HG03175 (cell line): ENCODE results near the gene ADGRG7.
A peak's percentile ranks its signal among the peaks of the same experiment; 100 is the strongest.

Experiments used
- ATAC-seq: cut with Tn5 transposase; IDR thresholded peaks from one replicate; pipeline ENCODE4 v1.9.1; 2021; ENCODE audit warnings: mild to moderate bottlenecking, moderate library complexity; ENCODE audit not compliant: unreplicated experiment

Gene ADGRG7

GRCh38 chr3:100697172-100697571 is 87.8 kb downstream of the ADGRG7 start:
- no peak for ATAC-seq

- no peak for ATAC-seq
These were observed 88.4 kb downstream of the ADGRG7 start for GRCh38 chr3:100697723-100698285.

DNA sequence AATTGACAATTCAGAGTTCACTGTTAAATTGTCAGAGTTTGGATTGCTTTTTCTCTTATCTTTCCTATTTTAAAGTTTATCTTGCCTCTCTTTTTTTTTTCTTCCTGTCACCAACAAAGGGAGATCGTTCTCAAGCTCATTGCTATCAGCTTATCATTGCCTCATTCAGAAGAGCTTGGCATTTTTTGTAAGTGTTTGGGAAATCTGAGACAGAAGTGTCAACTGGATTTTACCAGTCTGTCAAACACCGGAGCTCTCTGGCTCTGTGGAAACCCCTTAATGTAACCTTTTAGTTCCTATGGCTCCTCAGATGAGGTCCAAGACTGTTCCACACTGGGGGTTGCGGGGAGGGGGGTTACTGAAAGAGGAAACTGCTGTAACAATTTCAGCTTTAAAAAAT is 89.3 kb downstream of the ADGRG7 start:
- no peak for ATAC-seq

DNA sequence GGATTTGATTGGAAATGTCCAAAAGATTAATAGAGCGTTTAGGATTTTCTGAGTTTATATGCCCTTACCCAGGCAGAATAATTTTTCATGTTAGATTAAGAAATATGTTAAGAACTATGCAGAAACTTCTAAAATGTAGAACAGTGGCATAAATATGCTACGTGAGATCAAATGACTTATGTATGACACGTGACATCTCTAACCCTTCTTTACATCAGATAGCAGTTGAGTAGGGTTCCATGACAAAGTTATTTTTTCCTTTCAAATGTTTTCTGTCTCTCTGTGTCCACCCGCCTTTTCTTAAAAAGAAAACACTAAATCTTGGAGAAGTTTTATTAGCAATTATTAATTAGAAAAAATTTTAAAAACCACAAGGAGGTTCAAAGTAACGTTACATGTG is 91.3 kb downstream of the ADGRG7 start:
- no peak for ATAC-seq

DNA sequence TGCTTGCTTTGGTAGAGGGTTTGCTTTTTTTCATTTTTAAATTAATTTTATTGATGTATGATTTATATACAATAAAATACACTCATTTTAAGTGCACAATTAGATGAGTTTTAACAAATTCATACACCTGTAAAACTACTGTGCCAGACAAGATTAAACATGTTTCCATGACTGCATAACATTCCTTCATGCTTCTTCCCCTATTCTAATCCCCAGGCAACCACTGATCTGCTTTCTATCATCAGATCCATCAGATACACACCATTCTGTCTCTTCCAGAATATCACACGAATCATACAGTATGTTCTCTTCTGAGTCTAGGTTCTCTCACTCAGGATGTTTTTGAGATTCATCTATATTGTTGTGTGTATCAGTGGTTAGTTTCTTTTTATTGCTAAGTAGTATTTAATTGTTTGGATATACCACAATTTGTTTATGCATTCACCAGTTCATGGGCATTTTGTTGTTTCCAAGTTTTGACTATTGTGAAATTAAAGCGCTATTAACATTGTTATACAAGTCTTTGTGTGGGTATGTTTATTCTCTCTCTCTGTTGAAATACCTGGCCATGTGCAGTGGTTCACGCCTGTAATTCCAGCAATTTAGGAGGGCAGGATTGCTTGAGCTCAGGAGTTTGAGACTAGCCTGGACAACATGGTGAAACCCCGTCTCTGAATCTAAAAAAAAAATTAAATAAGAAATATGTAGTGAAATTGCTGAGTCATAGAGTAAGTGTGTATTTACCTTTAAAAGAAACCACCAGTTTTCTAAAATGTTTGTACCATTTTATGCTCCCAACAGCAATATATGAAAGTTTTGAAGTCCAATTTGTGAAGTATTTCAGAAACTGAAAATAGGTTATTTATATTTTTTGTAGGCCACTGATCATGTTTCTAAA is 92.9 kb downstream of the ADGRG7 start:
- ATAC-seq = no peak

DNA sequence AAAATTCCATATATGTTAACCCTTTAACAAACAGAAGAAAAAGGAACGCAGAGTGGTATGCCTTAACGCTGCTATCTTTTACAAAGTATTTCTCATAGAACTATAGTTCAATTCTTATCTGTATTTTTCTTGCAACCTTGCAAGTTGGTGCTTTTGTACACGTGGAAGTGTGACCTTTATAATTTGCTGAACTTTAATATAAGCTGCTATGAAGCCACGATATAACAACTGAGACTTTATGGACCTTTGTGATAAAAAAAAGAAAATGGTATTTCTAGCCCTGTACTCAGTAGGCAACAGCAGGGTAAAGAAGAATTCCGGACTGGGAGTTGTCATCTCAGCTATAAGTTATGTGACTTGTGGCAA is 93.6 kb downstream of the ADGRG7 start:
- no peak for ATAC-seq

DNA sequence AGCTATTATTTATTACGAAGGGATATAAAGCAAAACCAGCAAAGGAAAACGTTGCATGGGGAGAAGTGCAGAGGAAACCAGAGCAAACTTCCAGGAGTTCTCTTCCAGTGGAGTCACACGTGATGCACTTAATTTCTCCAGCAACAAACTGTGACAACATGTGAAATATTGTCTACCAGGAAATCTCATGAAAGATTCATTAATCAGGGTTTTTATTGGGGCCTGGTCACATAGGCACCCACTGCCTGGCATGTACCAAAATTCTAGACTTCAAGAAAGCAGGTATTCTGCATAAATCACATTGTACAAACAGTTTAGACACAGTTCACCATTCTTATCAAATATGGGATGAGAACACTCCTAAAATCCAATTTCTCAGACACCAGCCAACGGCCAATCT is 94.5 kb downstream of the ADGRG7 start:
- no peak for ATAC-seq

DNA sequence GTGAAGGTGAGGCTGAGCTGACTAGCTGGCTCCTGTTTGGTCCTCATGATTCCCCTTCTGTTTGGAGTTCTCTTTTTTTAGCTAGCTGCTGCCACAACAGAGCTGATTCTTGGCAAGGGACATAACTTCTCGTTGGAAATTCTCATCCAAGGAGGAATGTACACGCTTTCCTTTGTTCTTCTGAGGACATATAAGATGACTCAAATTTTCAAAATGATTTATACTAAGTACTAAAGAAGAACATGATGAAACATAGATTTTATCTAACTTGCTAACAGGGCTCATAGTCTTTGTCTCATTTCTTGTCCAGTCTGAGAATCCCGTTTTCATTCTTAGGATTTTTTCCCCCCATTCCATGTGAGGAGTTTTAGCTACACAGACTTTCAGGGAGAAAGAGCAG is 97.0 kb downstream of the ADGRG7 start:
- no peak for ATAC-seq

DNA sequence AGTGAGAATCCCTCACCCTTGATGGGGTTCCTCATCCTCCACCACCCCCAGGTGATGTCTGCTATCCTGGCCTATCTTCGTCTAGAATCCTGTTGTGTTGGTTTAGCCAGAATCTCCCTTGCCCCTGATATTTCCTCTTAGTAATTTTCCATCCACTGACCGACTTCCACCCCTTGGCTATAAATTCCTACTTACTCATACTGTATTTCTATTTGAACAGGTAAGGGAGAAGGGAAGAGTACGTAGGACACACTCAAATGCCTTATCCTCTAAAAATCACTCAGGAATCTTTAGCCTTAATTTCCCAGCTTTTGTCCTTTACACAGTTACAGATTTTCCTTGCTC is 99.2 kb downstream of the ADGRG7 start:
- no peak for ATAC-seq

- ATAC-seq = peak; percentile 95
These were observed 99.8 kb downstream of the ADGRG7 start, which contains the start of gene TFG for GRCh38 chr3:100708989-100709841. TSS of gene TFG (plus strand) at chr3:100709494. CDS start at chr3:100713686, 4,192 bp downstream.

DNA sequence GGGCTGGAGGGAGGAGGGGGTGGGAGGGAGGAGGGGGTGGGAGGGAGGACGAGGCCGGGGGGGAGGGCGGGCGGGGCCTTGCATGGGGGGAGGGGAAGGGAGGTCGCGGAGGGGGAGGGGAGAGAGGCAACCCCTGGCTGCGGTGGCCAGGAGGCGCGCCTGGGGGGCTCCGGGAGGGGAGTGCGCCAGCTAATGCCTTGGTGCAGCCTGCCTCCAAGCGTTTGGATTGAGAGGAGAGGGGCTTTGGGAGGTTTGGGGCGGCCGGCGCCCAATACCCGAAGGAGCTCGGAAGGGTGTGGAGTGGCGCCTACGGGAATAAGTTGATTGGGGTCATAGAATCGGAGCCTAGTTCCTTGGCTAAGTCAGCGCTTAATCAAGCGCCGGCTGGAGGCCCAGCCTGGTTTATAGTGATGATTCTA is 100.5 kb downstream of the ADGRG7 start:
- ATAC-seq = no peak

- ATAC-seq = peak; percentile 44
These were observed 101.0 kb downstream of the ADGRG7 start for GRCh38 chr3:100710261-100710968.

DNA sequence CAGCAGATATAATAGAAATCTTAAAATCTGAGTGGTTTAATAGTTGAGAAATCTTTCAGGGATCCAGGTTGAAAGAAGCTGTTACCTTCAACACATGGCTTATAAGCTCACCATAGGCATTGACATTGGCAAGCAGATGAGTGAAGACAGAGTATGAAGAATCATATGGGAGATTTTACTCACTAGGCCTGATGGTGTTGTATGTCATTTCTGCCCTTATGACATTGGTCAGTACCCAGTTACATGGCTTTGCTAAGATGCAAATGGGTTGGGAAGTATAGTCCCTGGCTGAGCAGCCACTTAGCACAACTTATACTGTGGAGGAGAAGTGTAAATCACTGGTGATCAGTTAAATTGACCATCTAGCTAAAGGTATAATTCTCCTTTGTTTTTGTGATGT is 105.8 kb downstream of the ADGRG7 start:
- no peak for ATAC-seq

GRCh38 chr3:100717063-100717462 is 107.7 kb downstream of the ADGRG7 start:
- no peak for ATAC-seq

DNA sequence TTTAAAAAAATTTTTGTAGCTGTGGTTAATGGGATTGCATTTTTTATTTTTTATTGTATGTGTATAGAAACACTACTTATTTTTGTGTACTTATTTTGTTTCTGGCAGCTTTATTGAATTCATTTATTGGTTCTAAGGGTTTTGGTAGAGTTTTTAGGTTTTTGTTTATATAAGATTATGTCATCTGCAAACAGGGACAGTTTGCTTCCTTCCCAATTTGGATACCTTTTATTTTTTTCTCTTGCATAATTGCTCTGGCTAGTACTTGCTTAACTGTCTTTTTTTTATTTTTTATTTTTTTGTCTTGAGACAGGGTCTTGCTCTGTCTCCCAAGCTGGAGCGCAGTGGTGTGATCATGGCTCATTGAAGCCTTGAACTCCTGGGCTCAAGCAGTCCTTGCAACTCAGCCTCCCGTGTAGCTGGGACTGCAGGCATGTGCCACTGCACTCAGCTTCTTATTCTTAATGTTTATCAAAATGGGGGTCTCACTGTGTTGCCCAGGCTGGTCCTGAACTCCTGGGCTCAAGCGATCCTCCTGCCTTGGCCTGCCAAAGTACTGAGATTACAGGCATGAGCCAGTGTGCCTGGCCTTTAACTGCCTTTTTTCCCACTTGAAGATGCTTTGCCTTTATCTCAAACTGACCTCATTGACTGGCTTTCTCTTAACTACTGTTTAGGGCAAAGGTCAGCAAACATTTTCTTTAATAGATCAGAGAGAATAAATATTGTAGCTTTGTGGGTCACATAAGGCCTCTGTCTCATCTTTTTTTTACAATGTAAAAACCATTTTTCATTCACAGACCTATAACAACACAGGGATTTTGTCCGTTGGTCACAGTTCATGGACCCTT is 108.5 kb downstream of the ADGRG7 start:
- ATAC-seq = no peak

- no peak for ATAC-seq
These were observed 109.7 kb downstream of the ADGRG7 start for GRCh38 chr3:100719136-100719535.

- no peak for ATAC-seq
These were observed 111.0 kb downstream of the ADGRG7 start for GRCh38 chr3:100720426-100720825.

DNA sequence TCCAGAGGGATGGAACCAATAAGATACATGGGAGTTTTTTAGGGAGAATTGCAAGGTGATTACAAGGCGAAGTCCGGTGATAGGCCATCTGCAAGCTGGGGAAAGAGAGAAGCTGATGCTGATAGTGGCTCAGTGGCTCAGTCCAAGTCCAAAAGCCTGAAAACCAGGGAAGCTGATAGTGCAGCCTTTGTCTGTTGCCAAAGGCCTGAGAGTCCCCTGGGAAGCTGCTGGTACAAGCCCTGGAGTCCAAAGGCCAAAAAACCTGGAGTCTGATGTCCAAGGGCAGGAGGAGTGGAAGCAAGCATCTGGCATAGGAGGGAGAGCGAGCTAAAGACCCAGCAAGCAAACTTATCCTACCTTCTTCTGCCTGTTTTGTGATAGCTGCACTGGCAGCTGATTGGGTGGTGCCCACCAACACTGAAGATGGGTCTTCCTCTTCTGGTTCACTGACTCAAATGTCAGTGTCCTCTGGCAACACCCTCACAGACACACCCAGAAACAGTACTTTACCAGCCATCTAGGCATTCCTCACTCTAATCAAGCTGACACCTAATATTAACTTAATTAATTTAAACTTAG is 116.6 kb downstream of the ADGRG7 start:
- no peak for ATAC-seq

DNA sequence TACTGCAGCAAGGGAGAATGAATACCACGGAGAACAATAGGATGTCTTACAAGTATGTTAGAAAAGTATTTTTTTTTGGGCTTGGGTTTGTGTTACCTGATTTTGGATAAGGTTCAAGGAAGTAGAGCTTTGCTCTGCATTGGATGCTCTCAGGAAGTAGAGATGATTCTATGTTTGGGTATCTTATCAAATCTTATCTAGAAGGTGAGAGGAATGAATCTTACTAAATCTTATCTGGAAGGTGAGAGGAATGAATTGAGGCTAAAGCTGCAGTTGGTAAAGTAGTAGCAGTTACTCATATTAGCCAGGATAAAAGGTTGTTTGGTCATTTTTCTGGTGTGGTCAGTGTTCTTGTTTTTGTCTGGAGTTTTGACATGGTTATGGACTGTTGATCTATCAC is 117.3 kb downstream of the ADGRG7 start:
- no peak for ATAC-seq

DNA sequence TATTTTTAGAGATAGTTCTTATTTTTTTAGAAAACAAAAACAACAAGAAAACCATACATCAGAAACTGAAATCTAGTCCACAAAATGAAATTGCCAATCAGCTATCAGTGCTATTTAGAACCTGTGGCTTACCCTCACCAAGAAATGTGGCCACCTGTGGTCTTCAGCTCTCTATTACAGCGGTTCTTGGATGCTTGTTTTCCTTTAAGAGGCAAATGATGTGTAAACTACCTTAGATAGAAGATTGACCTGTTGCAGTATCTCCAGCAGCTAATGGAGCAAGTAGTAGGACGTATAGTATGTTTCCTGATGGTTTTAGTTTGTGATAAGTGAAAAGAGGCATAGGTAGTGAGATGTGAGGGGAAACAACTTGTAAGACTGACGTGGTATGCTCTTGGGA is 121.1 kb downstream of the ADGRG7 start:
- ATAC-seq = no peak
